Stimulated activated CD8-positive, alpha-beta memory T cell treated with anti-CD3 and anti-CD28 coated beads, Interleukin-4, amount 100 ng/mL, for 24 hours (primary cell): ENCODE data around the gene MTHFSD.

Source experiments
- DNase-seq: peaks from one replicate; pipeline ENCODE4 v3.0.0-alpha.2; 2020; ENCODE audit warnings: low read depth

Gene MTHFSD

GRCh38 chr16:86549076-86549892, 5.8 kb downstream of the MTHFSD start:
- no peak for DNase-seq

DNA sequence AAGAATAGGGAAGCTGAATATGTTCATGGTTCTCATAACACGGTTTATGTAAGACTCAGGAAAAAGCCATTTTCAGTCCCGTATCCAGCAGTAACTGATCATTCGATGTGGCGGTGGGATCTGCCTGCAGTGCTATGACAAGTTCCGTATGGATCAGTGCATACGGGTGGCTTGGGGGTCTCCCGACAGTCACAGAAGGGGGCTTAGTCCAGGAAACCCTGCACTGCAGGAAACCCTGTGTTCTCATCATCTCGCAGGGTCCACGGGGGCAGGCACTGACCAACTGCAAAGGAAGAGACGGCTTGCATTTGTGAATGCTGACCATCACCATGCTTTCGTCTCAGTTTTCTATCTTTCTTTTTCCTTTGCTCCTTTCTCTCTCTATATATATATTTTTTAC, 7.7 kb downstream of the MTHFSD start:
- no peak for DNase-seq

DNA sequence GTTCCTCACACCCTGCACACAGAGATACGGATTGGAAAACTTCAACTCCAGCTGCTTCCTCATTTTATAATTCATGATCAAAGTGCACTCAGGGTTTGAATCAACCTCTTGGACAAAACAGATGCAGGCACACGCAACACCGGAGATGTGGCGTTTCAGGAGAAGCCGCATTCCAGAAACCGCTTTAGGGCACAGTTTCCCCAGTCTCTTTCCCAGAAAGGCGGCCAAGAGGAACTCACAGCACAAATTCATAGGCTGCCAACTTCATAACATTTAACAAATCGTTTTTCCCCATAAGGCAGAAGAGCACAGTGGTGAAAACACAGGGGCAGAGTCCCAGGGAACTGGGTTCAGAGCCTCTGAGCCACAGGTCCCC, 8.4 kb downstream of the MTHFSD start:
- no peak for DNase-seq

DNA sequence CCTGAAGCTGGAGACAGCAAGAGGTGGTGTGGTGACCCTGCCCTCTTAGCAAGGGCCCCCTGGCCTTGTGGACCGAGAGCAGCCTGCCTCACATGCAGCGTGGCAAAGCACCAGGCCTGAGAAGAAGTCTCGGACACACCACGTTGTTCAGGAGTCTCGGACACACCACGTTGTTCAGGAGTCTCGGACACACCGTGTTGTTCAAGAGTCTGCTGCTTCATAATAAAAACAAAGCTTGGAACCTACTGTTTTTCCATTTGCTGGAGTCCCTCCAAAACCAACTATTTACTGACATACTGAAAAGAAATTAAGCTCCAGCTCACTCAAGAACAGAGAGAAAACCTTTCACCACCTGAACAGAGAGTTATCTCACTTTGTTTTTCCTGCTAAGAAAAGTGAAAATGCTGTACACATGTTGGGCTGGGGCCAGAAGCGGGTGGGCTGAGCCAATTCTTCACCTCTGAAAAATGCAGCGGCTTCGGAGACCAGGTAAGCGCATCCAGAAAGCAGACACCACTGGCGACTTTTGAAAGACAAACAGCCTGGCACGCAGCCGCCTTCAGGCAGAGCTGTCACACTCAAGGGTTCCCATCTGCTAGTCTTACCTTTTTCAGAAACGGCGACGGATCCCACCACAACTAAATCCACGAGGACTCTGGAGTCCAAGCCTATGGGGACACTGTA, 8.9 kb downstream of the MTHFSD start:
- no peak for DNase-seq

DNA sequence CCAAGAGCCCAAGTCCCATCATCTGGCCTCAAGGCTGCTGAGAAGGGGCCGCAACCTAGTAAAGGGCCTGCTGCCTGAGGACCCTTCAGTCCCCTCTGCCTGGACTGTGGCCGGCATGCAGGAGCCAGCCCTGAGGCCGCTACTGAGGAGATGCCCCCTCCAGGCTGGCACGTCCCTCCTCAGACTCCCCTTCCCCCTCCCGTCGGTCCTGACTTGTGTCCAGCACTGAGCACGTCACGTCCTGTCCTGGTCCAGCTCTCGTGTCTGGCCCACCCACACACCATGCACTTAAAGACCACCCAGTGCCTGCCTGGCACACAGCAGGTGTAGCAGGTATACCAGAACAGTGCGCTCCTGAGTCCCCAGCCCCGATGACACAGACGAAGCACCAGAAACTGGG, 9.6 kb downstream of the MTHFSD start:
- no peak for DNase-seq

GRCh38 chr16:86542756-86543750, 12.0 kb downstream of the MTHFSD start:
- DNase-seq: no peak

GRCh38 chr16:86541560-86541959, 13.5 kb downstream of the MTHFSD start:
- DNase-seq: no peak

GRCh38 chr16:86540894-86541293, 14.1 kb downstream of the MTHFSD start:
- no peak for DNase-seq

GRCh38 chr16:86538196-86538780, 16.7 kb downstream of the MTHFSD start:
- DNase-seq: no peak

DNA sequence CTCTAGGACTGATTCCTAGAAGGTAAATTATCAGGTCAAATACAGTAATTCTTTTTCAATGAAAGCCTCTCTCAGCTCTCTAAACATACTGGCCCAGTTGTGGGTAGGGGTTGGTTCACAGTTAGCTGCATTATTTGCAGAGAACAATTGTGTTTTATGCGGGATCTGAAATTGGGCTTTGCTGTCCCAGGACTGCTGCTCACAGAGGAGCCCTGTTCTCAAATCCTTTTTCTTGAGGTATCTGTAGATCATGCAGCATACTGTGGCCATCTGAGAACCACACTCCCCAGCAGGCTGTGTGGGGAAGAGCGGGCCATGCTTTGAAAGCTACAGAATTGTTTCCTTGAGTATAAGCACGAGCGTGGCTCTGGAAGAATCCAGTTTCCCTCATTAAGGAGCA, 17.5 kb downstream of the MTHFSD start:
- no peak for DNase-seq

DNA sequence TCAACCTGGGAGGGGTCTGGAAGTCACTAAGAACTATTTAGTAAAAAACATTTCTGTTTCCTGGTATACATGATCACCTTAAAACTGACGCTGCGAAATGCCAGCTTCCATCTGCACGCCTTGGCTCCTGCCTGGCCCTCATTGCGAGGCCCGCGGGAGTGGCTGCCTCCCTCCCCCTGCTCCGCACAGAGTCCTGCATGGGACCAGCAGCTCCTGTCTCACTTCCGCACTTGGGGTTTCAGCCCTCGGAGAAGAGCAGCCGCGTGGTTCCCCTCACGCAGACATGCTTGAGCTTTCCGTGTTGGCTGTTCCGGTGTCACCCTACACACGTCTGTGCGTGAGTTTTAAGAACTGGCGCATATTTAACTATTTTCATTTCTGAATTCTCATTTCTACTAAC, 18.4 kb downstream of the MTHFSD start:
- DNase-seq: no peak

DNA sequence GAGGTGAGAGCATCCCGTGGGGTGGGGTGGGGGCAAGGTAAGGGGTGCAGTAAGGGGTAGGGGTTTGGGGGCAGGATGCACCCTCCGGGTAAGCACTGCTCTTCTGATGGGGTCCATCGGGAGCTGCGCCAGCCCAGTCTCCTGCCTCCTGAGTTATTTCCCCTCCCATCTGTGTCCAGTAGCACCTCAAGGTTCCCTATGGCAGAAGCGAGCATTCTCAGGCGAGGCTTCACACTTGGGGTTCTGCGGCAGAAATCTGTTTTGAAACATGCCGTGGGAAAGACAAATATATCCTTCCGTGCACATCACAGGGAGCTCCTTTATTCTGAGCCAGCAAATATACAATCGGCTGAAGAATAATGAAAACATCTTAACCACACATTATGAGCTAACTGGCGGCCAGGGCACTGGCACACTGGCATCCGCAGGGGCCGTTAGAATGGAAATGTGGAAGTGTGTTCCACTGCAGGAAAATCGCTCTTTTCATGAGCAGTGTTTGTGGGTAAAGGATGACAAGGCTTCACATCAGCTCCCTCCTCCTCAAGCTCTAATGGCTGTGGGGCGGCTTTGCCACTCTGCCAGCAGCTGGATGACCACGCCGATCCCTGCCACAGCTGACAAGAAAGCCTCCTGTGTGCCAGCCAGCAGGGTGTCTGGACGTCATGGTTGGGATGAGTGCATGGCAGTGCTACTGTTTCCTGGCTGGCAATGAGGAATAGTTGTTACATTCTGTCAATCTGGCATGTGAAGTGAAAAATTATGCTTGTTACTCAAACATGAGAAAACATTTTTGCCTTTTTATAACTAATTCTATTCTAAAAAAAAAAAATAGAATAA, 20.0 kb downstream of the MTHFSD start:
- no peak for DNase-seq

DNA sequence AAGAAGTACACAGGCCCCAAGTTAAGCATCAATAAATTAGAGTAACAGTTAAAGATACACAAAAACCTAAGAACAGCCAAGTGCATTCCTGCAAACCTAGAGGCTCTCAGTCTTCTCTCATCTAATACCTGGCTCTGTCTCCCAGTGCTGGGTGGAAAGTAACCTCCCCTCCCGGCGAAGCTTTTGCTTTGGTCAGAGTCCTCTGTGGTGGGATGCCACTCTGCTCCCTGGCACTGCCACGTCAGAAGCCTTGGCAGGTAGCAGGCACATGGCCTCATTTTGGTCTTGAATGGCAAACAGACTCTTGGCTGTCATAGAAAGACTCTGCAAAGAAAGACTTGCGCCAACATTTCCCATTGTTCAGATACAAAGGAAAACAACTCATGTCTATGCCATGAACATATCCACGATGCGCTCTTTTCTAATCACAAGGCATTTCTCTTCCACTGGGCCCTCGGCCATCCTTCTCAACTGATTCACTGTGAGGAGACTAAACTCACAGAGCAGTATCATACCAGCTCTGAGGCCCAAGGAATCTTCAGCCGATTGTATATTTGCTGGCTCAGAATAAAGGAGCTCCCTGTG, 21.2 kb downstream of the MTHFSD start:
- DNase-seq: no peak

- DNase-seq: no peak
Observed at GRCh38 chr16:86533076-86533475, 22.0 kb downstream of the MTHFSD start.

DNA sequence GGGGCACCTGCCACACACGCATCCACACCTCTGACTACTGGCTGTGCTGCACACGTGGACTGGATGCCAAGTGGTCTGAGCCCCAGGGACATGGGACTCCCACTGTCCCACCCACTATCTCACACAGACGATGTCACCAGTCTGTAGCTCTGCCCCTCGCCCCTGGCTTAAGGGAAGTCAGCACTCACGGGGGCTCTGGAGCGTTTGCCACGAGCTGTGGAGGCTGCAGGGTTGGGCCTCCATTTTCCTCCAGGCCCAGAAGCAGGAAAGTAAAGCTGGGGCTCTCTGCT, 22.6 kb downstream of the MTHFSD start:
- no peak for DNase-seq

DNA sequence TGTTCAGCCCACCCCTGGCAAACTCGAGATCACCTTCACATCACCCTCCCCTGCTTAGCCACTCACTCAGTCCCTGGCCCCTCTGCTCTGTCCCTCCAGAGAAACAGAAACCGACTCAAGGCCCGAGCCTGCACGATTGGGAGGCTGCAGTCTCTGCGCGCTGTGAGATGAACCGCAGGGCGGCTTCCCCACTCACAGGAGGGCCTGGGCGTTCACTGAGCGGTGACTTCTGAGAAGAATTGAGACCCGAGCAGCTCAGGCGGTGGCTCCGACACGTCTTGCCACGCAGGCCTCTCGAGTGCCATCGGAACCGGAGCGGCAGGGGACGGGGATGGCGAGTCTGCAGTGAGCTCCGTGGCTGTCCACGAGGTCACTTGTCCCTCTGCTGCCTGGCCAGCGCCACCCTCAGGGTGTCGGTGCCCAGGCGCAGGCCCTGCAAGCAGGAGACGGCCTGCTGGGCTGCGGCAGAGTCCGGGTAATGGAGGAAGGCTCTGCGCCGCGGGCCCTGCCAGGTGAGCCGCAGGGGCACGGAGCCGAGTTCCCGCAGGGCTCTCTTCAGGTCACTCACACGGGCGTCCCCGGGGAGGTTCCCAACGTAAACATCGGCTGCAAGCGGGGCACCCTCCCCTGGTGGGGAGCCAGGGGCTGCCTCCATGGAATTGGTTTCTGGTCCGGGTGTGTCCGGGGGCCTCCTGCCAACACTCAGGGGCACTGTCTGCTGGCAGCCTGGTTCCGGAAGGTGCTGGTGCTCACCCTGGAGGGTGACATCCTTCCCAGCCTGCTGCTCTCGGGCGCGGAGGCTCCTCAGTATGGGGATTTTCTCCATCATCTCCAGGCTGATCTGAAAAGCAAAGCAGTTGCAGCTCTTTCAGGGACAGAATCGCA, 23.2 kb downstream of the MTHFSD start:
- DNase-seq: no peak

- no peak for DNase-seq
Observed at GRCh38 chr16:86531191-86531545, 23.9 kb downstream of the MTHFSD start.

GRCh38 chr16:86530251-86531190, 24.5 kb downstream of the MTHFSD start:
- DNase-seq: no peak

DNA sequence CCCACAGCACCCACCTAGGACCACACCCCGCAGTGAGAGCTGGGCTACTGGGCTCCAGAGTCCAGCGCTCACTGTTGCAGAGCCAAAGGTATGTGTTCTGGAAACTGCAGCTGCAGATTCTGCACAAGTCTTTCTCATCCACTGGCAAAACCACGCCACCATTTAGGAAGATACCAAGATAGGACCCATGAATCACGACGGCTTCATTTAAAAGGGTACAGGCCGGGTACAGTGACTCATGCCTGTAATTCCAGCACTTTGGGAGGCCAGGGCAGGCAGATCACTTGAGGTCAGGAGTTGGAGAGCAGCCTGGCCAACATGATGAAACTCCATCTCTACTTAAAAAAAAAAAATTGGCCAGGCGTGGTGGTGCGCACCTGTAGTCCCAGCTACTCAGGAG, 25.9 kb downstream of the MTHFSD start:
- no peak for DNase-seq
